Esophagus (tissue), 2 donors: ENCODE results near the gene NLRC5. TPM values are rescaled to one million over a fixed set of nuclear protein-coding genes. Genes with fewer than 3 reads are reported as not detected.

ENCODE experiments used
- H3K27ac ChIP-seq, 2 donors: one replicate each; pipeline ENCODE4 v1.5.1; 2013; ENCODE audit warnings: low read depth in 2 of 2, mild to moderate bottlenecking in 2 of 2, inconsistent platforms in 1 of 2, low read length in 1 of 2, moderate library complexity in 1 of 2
- H3K27me3 ChIP-seq, 2 donors: one replicate each; pipeline ENCODE4 v1.6.1; 2013; ENCODE audit warnings: low read length in 2 of 2, control low read depth in 1 of 2, mild to moderate bottlenecking in 1 of 2; ENCODE audit not compliant: insufficient read depth in 2 of 2, control insufficient read depth in 1 of 2
- H3K36me3 ChIP-seq, 2 donors: one replicate each; pipeline ENCODE4 v1.6.1; 2013; ENCODE audit warnings: low read length in 1 of 2; ENCODE audit not compliant: control insufficient read depth in 2 of 2, insufficient read depth in 2 of 2
- H3K4me1 ChIP-seq, 2 donors: one replicate each; pipeline ENCODE4 v1.6.1; 2013; ENCODE audit warnings: low read length in 1 of 2; ENCODE audit not compliant: control insufficient read depth in 2 of 2, insufficient read depth in 2 of 2
- H3K4me3 ChIP-seq, 2 donors: one replicate each; pipeline ENCODE4 v1.5.1; 2013; ENCODE audit warnings: low read length in 2 of 2, mild to moderate bottlenecking in 2 of 2, low read depth in 1 of 2, moderate library complexity in 1 of 2
- H3K9me3 ChIP-seq, 2 donors: one replicate each; pipeline ENCODE4 v1.6.1; 2013; ENCODE audit warnings: mild to moderate bottlenecking in 2 of 2, low read depth in 1 of 2, low read length in 1 of 2, moderate library complexity in 1 of 2; ENCODE audit not compliant: control insufficient read depth in 2 of 2, insufficient read depth in 1 of 2
- WGBS, 2 donors: extraction: QIAGEN DNeasy Blood & Tissue Kit; methylation state at CpG; one replicate each; pipeline ENCODE4 v1.1.7; 2013; 5-methylcytosine and 5-hydroxymethylcytosine counted together
- polyA plus RNA-seq, 2 donors: library from polyadenylated mRNA; stranded (reverse); fragments of 200-250 nt; gene quantifications; one replicate each; pipeline ENCODE4 v1.2.3, GENCODE V29; 2013
- donor health status: healthy with polysubstance abuse.
- donor health status: Bipolar disorder and iron deficiency.

Gene NLRC5
- polyA plus RNA-seq, 2 donors: 11.3 to 21.7 TPM

DNA sequence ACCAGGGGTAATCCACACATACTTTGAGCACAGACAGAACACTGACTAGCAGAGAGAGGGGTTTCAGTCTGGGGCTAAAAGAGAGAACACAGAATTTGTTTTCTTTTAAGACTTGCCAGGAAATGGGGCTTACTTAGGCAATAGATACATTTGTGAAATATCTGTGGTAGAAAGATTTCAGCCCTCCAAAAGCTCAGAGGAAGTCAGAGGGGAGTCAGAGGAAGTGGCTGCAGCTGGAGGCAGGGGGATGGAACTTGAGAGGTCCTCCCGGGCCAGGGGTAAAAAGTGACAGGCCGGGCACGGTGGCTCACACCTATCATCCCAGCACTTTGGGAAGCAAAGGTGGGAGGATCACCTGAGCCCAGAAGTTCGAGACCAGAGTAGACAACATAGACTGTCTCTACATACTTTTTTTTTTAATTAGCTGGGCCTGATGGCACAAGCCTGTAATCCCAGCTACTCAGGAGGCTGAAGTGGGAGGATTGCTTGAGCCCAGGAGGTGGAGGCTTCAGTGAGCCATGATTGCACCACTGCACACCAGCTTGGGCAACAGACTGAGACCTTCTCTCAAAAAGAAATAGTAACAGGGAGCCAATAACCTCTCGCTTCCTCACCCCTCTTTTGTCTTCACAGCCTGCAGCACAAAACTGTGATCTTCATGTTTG, 49.9 kb downstream of the NLRC5 start:
- no peak overlapping the region for H3K27ac ChIP-seq
- no peaks in the 10 kb centered on the region for H3K27me3 ChIP-seq
- 65% methylated on average over 5 of the region's 5 CpGs for WGBS, 2 donors
- no peak overlapping the region for H3K4me3 ChIP-seq
- peaks cover 0 to 6% of the 10 kb centered on the region in 2 donors for H3K9me3 ChIP-seq
- no peaks in the 10 kb centered on the region for H3K4me1 ChIP-seq
- peaks cover 7 to 21% of the 10 kb centered on the region in 2 donors for H3K36me3 ChIP-seq

DNA sequence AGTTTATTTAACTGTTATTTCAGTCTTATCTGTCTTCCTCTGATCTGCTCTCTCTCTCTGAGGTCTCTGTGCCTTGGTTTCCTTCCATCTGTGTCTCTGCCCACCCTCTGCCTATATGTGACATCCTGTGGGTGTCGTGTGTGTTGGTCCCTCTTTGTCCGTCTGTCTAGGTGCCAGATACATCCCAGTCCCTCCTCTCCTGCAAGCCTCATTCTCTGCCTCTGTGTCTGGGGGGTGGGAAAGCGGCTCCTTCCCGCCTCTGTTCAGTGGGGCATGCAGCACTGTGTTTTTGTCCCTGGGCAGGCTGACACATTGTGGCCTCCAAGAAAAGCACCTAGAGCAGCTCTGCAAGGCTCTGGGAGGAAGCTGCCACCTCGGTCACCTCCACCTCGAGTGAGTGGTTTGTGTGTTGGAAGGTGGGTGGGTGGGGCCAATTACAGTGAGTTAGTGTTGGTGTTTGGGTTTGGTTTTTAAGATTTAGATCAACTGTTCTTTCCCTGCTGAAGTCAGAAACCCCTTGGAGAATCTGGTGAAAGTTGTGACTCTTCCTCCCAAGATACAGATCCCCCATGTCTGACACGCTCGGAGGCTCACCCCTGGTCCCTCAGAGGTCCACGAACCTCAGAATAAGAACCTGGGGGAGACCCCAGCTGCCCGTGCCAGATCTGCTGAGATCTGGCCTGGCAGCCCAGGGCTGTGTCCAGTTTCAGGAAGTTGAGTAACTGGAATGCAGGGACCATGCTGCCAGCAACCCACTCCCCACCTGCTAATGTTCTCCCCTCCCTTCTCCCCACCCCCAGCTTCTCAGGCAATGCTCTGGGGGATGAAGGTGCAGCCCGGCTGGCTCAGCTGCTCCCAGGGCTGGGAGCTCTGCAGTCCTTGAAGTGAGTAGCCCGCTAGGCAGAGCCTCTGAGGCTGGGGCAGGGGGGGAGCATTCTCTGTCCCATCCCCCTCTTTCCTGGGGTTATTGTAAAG, 52.1 kb downstream of the NLRC5 start:
- Histone ChIP-seq H3K36me3 (peaks cover 4 to 21% of the 10 kb centered on the region in 2 donors), H3K27me3 (no peaks in the 10 kb centered on the region), H3K27ac (peak overlapping the region; percentile 15 to 32), H3K4me3 (no peak overlapping the region), H3K4me1 (no peaks in the 10 kb centered on the region), H3K9me3 (peaks cover 0 to 6% of the 10 kb centered on the region in 2 donors)
- WGBS, 2 donors: 78 to 79% methylated on average over 12 of the region's 12 CpGs

- WGBS, 2 donors: 60 to 67% methylated on average over 14 of the region's 14 CpGs
- Histone ChIP-seq H3K36me3 (peaks cover 4 to 20% of the 10 kb centered on the region in 2 donors), H3K27ac (no peak overlapping the region), H3K27me3 (no peaks in the 10 kb centered on the region), H3K4me1 (no peaks in the 10 kb centered on the region), H3K9me3 (peaks cover 0 to 6% of the 10 kb centered on the region in 2 donors), H3K4me3 (no peak overlapping the region)
Measured at GRCh38 chr16:57042157-57043111, 53.1 kb downstream of the NLRC5 start.

GRCh38 chr16:57043248-57043647, 53.9 kb downstream of the NLRC5 start:
- Histone ChIP-seq H3K9me3 (peaks cover 0 to 6% of the 10 kb centered on the region in 2 donors), H3K36me3 (peaks cover 4 to 24% of the 10 kb centered on the region in 2 donors), H3K4me1 (no peaks in the 10 kb centered on the region), H3K27me3 (no peaks in the 10 kb centered on the region), H3K27ac (no peak overlapping the region), H3K4me3 (no peak overlapping the region)
- WGBS, 2 donors: 89 to 93% methylated on average over 9 of the region's 9 CpGs

GRCh38 chr16:57044931-57045693, 55.8 kb downstream of the NLRC5 start:
- no peaks in the 10 kb centered on the region for H3K4me1 ChIP-seq
- no peak overlapping the region for H3K4me3 ChIP-seq
- WGBS, 2 donors: 81 to 85% methylated on average over 12 of the region's 12 CpGs
- H3K27me3 ChIP-seq: no peaks in the 10 kb centered on the region
- H3K36me3 ChIP-seq: peaks cover 0 to 19% of the 10 kb centered on the region in 2 donors
- H3K27ac ChIP-seq: no peak overlapping the region
- peaks cover 0 to 6% of the 10 kb centered on the region in 2 donors for H3K9me3 ChIP-seq

- H3K9me3 ChIP-seq: peaks cover 0 to under 1% of the 10 kb centered on the region in 2 donors
- H3K36me3 ChIP-seq: peaks cover 0 to 15% of the 10 kb centered on the region in 2 donors
- H3K27me3 ChIP-seq: no peaks in the 10 kb centered on the region
- H3K27ac ChIP-seq: no peak overlapping the region
- WGBS, 2 donors: 53 to 63% methylated on average over 13 of the region's 13 CpGs
- H3K4me3 ChIP-seq: no peak overlapping the region
- no peaks in the 10 kb centered on the region for H3K4me1 ChIP-seq
Measured at GRCh38 chr16:57045694-57046381, 56.5 kb downstream of the NLRC5 start.

- Histone ChIP-seq H3K4me1 (no peaks in the 10 kb centered on the region), H3K36me3 (peaks cover 0 to 15% of the 10 kb centered on the region in 2 donors), H3K4me3 (no peak overlapping the region), H3K9me3 (no peaks in the 10 kb centered on the region), H3K27me3 (no peaks in the 10 kb centered on the region), H3K27ac (no peak overlapping the region)
- 55 to 79% methylated on average over 2 of the region's 2 CpGs for WGBS, 2 donors
Measured at GRCh38 chr16:57048095-57048494, 58.7 kb downstream of the NLRC5 start.

DNA sequence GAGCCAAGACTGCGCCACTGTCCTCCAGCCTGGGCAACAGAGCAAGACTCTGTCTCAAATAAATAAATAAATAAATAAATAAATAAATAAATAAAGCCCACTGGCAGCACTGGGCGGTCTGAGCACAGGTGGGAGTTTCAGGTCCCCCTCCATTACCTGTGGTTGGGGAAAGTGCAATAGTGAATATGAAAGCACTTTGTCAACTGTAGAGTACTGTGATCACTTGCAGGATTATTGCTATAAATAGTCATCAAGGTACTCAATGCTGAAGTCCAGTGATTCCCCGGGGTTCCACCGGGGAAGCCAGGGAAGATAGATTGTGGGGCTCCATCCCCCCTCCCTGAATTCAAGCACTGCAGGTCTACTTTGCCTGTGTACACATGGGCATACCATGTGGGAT, 60.3 kb downstream of the NLRC5 start:
- Histone ChIP-seq H3K9me3 (no peaks in the 10 kb centered on the region), H3K4me3 (no peak overlapping the region), H3K36me3 (peaks cover 2 to 12% of the 10 kb centered on the region in 2 donors), H3K4me1 (no peaks in the 10 kb centered on the region), H3K27ac (no peak overlapping the region), H3K27me3 (no peaks in the 10 kb centered on the region)
- 81 to 88% methylated on average over 4 of the region's 4 CpGs for WGBS, 2 donors
